SK-MEL-5 (cell line): ENCODE results near the gene KIAA1586. TPM values are rescaled to one million over a fixed set of nuclear protein-coding genes. Genes with fewer than 3 reads are reported as not detected.
"Not testable (repeated sequence)": the region's sequence is repeated elsewhere in the genome, so short reads cannot be mapped to it uniquely, and the experiment has no call there.

ENCODE experiments used
- DNase-seq: peaks from one replicate; pipeline ENCODE4 v3.0.0-alpha.2; 2016; ENCODE audit warnings: low read depth, low spot score
- in situ Hi-C: cut with HindIII; loops from 2 replicates; pipeline ENCODE4 v1.10.0; 2016; ENCODE audit warnings: low sequenced_read_pairs, high pct_unique_total_duplicates, low pct_unique_long_range_greater_than_20kb
- polyA plus RNA-seq, 2 experiments: library from polyadenylated mRNA; depleted of rRNA; stranded (reverse); fragments of >200 nt; gene quantifications; 2 replicates each; pipeline ENCODE4 v1.2.3, GENCODE V29; 2015
- total RNA-seq: library from RNA; depleted of rRNA; stranded (reverse); fragments of >200 nt; shearing (Covaris generic); gene quantifications from 2 replicates; pipeline ENCODE4 v1.2.3, GENCODE V29; 2014; rRNA removed

The KIAA1586 gene, protein sequence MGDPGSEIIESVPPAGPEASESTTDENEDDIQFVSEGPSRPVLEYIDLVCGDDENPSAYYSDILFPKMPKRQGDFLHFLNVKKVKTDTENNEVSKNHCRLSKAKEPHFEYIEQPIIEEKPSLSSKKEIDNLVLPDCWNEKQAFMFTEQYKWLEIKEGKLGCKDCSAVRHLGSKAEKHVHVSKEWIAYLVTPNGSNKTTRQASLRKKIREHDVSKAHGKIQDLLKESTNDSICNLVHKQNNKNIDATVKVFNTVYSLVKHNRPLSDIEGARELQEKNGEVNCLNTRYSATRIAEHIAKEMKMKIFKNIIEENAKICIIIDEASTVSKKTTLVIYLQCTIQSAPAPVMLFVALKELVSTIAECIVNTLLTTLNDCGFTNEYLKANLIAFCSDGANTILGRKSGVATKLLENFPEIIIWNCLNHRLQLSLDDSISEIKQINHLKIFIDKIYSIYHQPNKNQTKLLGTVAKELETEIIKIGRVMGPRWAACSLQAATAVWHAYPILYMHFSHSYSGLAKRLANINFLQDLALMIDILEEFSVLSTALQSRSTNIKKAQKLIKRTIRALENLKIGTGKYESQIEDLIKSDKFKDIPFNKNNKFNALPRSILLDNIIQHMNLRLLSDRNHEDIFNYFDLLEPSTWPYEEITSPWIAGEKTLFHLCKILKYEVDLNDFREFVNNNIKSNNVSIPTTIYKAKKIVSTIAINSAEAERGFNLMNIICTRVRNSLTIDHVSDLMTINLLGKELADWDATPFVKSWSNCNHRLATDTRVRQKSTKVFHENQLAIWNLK
- total RNA-seq: 9.4 and 10.1 TPM in 2 replicates
- 4.2 and 4.5 TPM in 2 replicates for polyA plus RNA-seq (2015; cell fraction: cytosol; rRNA removed)
- 7.1 and 13.8 TPM in 2 replicates for polyA plus RNA-seq (2015; cell fraction: nucleus; rRNA removed)

GRCh38 chr6:57046332-57047256 is at the start of gene KIAA1586:
KIAA1586 (plus strand) TSS chr6:57046693; CDS start chr6:57046756, 63 bp downstream.
- peak; percentile 87 for DNase-seq
- in situ Hi-C loops: not testable (repeated sequence)

DNA sequence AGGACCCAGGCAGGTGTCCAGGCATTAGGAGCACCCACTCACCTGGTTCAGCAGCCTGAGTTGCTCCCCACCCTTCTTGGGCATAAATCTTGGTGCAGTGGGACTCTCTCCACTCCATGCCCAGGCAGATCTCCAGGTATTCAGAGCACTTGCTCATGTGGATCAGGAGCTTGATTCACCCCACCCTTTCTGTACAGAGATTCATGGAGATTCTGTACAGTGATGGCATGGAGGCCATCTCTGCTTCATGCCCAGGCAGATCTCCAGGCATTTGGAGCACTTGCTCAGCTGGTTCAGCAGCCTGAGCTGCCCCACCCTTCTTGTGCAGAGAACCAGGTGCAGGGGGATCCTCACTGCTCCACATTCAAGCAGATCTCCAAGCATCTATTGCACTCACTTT is 47.4 kb upstream of the KIAA1586 start:
- in situ Hi-C loops: no loop called here
- no peak for DNase-seq

GRCh38 chr6:56999748-57000147 is 46.7 kb upstream of the KIAA1586 start:
- DNase-seq, in situ Hi-C loops: not testable (repeated sequence)

DNA sequence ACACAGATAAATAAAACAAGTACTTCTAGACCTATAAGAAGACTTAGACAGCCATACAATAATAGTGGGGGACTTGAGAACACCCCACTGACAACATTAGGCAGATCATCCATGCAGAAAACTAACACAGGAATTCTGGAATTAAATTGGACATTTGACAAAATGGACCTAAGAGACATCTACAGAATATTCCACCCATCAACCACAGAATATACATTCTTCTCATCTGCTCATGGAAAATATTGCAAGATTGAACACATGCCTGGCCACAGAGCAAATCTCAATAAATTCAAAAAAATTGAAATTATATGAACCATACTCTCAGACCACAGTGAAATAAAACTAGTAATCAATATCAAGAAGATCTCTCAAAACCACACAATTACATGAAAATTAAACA is 44.3 kb upstream of the KIAA1586 start:
- in situ Hi-C loops: no loop called here
- DNase-seq: no peak

DNA sequence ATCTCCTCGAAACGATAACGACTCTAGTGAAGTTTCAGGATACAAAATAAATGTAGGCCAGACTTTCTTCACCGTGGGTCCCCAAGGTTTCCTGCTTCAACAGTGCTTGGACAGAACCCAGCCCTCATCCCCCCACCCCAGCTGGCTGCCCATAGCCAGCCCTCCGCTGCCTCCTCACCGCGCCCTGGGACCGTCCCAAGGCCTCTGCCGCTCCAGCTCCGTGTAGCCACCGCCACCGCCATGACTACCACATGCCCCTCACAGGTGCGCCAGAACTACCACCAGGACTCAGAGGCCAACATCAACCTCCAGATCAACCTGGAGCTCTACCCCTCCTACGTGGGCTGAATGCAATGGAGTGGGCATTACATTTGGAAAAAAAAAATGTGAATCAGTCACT is 42.2 kb upstream of the KIAA1586 start:
- in situ Hi-C loops: no loop called here
- DNase-seq: no peak

- in situ Hi-C loops: no loop called here
Measured at GRCh38 chr6:57006101-57006500, 40.4 kb upstream of the KIAA1586 start.

GRCh38 chr6:57008069-57008468 is 38.4 kb upstream of the KIAA1586 start:
- DNase-seq, in situ Hi-C loops: not testable (repeated sequence)

More at GRCh38 chr6:57006101-57006500, 40.4 kb upstream of the KIAA1586 start:
- DNase-seq: no peak

GRCh38 chr6:57013521-57013926 is 33.0 kb upstream of the KIAA1586 start:
- peak; percentile 43 for DNase-seq
- in situ Hi-C loops: no loop called here

GRCh38 chr6:57017069-57017468 is 29.4 kb upstream of the KIAA1586 start:
- DNase-seq: no peak
- in situ Hi-C loops: no loop called here

DNA sequence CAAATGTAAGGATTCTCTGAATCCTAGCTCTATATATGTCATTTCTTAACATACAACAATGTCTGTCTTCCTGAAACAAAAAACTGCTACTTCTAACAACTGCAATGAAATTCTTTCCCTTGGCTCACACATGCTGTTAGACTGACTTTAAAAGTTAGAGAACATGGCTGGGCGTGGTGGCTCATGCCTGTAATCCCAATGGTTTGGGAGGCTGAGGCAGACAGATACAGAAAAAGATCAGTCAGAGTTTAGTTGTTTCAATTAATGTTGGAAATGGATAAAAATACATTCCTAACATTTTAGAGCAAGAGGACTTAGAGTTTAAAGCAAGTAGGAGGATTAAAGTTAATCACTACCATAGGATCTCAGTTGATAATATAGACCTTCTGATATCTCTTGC is 28.7 kb upstream of the KIAA1586 start:
- in situ Hi-C loops: no loop called here
- no peak for DNase-seq

DNA sequence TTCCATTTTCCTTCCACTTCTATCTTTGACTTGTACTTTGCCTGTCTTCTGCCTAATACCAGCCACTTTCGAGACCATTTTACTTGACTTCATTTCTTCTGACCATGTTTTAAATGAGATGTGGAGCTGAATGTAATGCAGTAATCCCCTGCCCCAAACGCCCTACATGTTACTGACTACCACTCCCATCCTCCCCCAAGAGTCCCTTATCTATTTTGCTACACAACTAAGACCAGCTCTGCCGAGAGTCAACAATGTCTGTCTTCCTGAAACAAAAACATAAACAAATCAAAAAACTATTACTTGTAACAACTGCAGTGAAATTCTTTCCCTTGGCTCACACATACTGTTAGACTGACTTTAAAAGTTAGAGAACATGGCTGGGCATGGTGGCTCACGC is 27.1 kb upstream of the KIAA1586 start:
- in situ Hi-C loops: no loop called here
- DNase-seq: no peak

DNA sequence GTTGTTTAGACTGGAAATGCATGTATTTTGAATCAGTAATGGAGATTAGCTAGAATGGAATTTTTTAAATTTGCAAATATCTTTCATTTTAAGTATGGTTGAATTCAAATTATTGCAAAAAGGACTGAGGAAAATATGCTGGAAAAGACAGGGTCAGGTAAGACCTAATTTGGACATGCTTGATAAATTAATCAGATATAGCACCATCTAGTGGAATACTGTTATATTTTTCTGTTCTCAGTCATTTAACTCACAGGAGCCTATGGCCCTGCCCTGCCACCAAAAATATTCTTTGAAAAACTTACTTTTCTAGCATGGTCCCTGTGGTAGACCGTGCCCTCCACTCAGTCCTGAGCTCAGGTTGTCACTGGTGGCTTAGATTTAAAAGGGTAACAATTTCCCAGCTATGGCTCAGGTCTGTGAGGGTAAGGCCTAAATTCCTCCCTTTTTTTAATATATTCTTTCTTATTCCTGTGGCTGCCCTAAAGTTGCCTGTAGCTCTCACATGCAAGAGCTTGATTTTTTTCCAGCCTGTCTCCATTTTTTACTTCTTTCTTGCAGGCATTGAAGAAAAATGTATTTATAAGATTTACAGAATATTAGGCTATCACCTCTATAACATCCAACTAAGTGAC is 25.3 kb upstream of the KIAA1586 start:
- DNase-seq: peak; percentile 64
- in situ Hi-C loops: no loop called here

DNA sequence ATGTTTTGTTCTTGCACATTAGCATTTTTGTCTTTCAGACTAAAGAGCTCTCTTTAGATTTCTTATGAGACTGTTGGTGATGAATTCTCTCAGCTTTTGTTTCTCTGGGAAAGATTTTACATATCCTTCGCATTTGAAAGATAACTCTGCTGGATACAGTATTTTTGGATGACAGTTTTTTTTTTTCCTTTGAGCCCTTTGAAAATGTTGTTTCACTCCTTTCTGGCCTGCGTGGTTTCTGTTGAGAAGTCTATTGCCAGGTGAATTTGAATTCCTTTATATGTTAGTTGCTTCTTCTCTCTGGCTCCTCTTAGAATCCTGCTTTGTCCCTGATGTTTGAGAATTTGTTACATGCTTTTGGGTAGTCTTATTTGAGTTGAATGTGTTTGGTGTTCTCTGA is 22.2 kb upstream of the KIAA1586 start:
- DNase-seq: no peak
- in situ Hi-C loops: no loop called here

- in situ Hi-C loops: no loop called here
- no peak for DNase-seq
Measured at GRCh38 chr6:57024775-57025174, 21.7 kb upstream of the KIAA1586 start.

- in situ Hi-C loops: no loop called here
Measured at GRCh38 chr6:57026001-57026400, 20.5 kb upstream of the KIAA1586 start.

GRCh38 chr6:57027301-57027700 is 19.2 kb upstream of the KIAA1586 start:
- in situ Hi-C loops: no loop called here
- DNase-seq: no peak

More at GRCh38 chr6:57026001-57026400, 20.5 kb upstream of the KIAA1586 start:
- no peak for DNase-seq

DNA sequence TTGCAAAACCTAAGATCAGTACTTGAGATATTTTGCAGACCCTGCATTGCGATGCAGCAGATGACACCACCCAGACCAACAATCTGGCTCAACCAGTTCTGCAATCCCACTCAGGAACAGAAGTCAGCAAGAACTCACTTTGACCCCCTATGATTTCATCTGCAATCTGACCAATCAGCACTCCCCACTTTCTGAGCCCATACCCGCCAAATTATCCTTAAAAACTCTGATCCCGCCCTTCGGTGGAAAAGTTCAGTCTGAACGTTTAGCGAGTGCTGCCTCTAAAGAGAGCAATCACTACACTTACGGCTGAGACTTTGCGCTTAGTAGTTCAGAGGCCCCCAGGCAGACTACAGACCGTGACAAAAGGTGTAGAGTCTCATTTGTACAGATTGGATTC is 17.3 kb upstream of the KIAA1586 start:
- DNase-seq: no peak
- in situ Hi-C loops: no loop called here
